Hepatocyte (in vitro differentiated cells): ENCODE data around the gene LRP1B. TPM values are rescaled to one million over a fixed set of nuclear protein-coding genes. Genes with fewer than 3 reads are reported as not detected.

Experiments used
- DNase-seq: peaks from one replicate; pipeline ENCODE4 v3.0.0-alpha.2; 2016; ENCODE audit warnings: low spot score
- H2AFZ ChIP-seq: fragments of 200-600 bp; sonication (generic); 2 replicates; pipeline ENCODE4 v1.6.0; 2016; ENCODE audit warnings: antibody characterized with exemption, mild to moderate bottlenecking
- H3K27ac ChIP-seq: fragments of 200-600 bp; sonication (generic); 2 replicates; pipeline ENCODE4 v1.5.1; 2016; ENCODE audit warnings: mild to moderate bottlenecking
- H3K27me3 ChIP-seq: fragments of 200-600 bp; sonication (generic); 2 replicates; pipeline ENCODE4 v1.6.1; 2016
- H3K36me3 ChIP-seq: fragments of 200-600 bp; sonication (generic); replicated peaks from 2 replicates; pipeline ENCODE4 v1.5.1; 2016; ENCODE audit warnings: low read depth; ENCODE audit not compliant: insufficient read depth
- H3K4me1 ChIP-seq: fragments of 200-600 bp; sonication (generic); 2 replicates; pipeline ENCODE4 v1.5.1; 2016; ENCODE audit warnings: mild to moderate bottlenecking, moderate library complexity; ENCODE audit not compliant: insufficient read depth
- H3K4me2 ChIP-seq: fragments of 200-600 bp; sonication (generic); 2 replicates; pipeline ENCODE4 v1.6.0; 2016
- H3K4me3 ChIP-seq: fragments of 200-600 bp; sonication (generic); 2 replicates; pipeline ENCODE4 v1.5.1; 2016; ENCODE audit warnings: mild to moderate bottlenecking
- H3K79me2 ChIP-seq: fragments of 200-600 bp; sonication (generic); 2 replicates; pipeline ENCODE4 v1.6.0; 2017; ENCODE audit warnings: mild to moderate bottlenecking
- H3K9me2 ChIP-seq: fragments of 200-600 bp; sonication (generic); replicated peaks from 2 replicates; pipeline ENCODE4 v1.6.0; 2017; ENCODE audit warnings: mild to moderate bottlenecking; ENCODE audit not compliant: insufficient read depth
- H3K9me3 ChIP-seq: fragments of 200-600 bp; sonication (generic); 2 replicates; pipeline ENCODE4 v1.5.1; 2016; ENCODE audit warnings: low read depth, mild to moderate bottlenecking
- H4K20me1 ChIP-seq: fragments of 200-600 bp; sonication (generic); 2 replicates; pipeline ENCODE4 v1.6.0; 2016; ENCODE audit warnings: mild to moderate bottlenecking; ENCODE audit not compliant: insufficient read depth, poor library complexity, severe bottlenecking
- CTCF ChIP-seq: fragments of 200-600 bp; sonication (generic); IDR thresholded peaks from 2 replicates; pipeline ENCODE4 v1.5.1; 2016; ENCODE audit warnings: antibody characterized with exemption, mild to moderate bottlenecking; ENCODE audit not compliant: poor library complexity
- EZH2 ChIP-seq: fragments of 200-600 bp; sonication (generic); IDR thresholded peaks from 2 replicates; pipeline ENCODE4 v1.6.1; 2016; ENCODE audit warnings: antibody characterized with exemption, mild to moderate bottlenecking, borderline replicate concordance
- EZH2phosphoT487 ChIP-seq: fragments of 200-600 bp; sonication (generic); IDR thresholded peaks from one replicate; pipeline ENCODE4 v1.6.1; 2018; ENCODE audit warnings: antibody characterized with exemption, mild to moderate bottlenecking, low read depth, moderate library complexity; ENCODE audit not compliant: unreplicated experiment, severe bottlenecking
- WGBS: methylation state at CpG from one replicate; pipeline ENCODE4 v1.1.6; 2016; ENCODE audit warnings: low lambda C conversion rate; ENCODE audit errors: missing lambda C conversion rate; 5-methylcytosine and 5-hydroxymethylcytosine counted together
- polyA plus RNA-seq: library from polyadenylated mRNA; unstranded; fragments of >200 nt; fragmentation: Nextera tagmentation; extraction: Ambion mirVana; gene quantifications from 2 replicates; pipeline ENCODE4 v1.2.1, GENCODE V29; 2016
- total RNA-seq: library from RNA; depleted of rRNA; stranded (reverse); fragments of >200 nt; gene quantifications from 2 replicates; pipeline ENCODE4 v1.2.3, GENCODE V29; 2014

Gene LRP1B
- total and polyA plus RNA-seq, 2 experiments from 2014 or later: 0.65 to 2.0 TPM

- Histone ChIP-seq H4K20me1 (no peaks in the 10 kb centered on the region), H3K36me3 (no peaks in the 10 kb centered on the region), H3K9me3 (no peaks in the 10 kb centered on the region), H3K27ac (no peak overlapping the region), H3K27me3 (no peaks in the 10 kb centered on the region), H2AFZ (no peak overlapping the region), H3K4me1 (no peaks in the 10 kb centered on the region), H3K9me2 (no peaks in the 10 kb centered on the region), H3K4me2 (no peak overlapping the region), H3K4me3 (no peak overlapping the region), H3K79me2 (no peaks in the 10 kb centered on the region)
- DNase-seq: no peak
- TF ChIP-seq EZH2 (no peak), EZH2phosphoT487 (no peak), CTCF (no peak)
- WGBS: 52% methylated on average over 7 of the region's 7 CpGs
Measured at GRCh38 chr2:141380008-141380979, 750.5 kb downstream of the LRP1B start.

- no peaks in the 10 kb centered on the region for H3K79me2 ChIP-seq
- H2AFZ ChIP-seq: no peak overlapping the region
Measured at GRCh38 chr2:141364821-141365220, 766.0 kb downstream of the LRP1B start.

GRCh38 chr2:141362311-141362710 is 768.5 kb downstream of the LRP1B start:
- Histone ChIP-seq H3K27ac (no peak overlapping the region), H3K79me2 (no peaks in the 10 kb centered on the region), H3K27me3 (no peaks in the 10 kb centered on the region), H3K4me2 (no peak overlapping the region), H3K9me3 (no peaks in the 10 kb centered on the region), H3K36me3 (no peaks in the 10 kb centered on the region), H4K20me1 (no peaks in the 10 kb centered on the region), H3K4me3 (no peak overlapping the region), H2AFZ (no peak overlapping the region), H3K9me2 (no peaks in the 10 kb centered on the region), H3K4me1 (no peaks in the 10 kb centered on the region)
- 94% methylated on average over 4 of the region's 4 CpGs for WGBS
- TF ChIP-seq CTCF (no peak), EZH2 (no peak), EZH2phosphoT487 (no peak)
- DNase-seq: no peak

More at GRCh38 chr2:141364821-141365220, 766.0 kb downstream of the LRP1B start:
- Histone ChIP-seq H3K36me3 (no peaks in the 10 kb centered on the region), H4K20me1 (no peaks in the 10 kb centered on the region), H3K9me3 (no peaks in the 10 kb centered on the region), H3K4me2 (no peak overlapping the region), H3K4me3 (no peak overlapping the region), H3K27me3 (no peaks in the 10 kb centered on the region), H3K27ac (no peak overlapping the region), H3K4me1 (no peaks in the 10 kb centered on the region), H3K9me2 (no peaks in the 10 kb centered on the region)
- DNase-seq: no peak
- WGBS: 88% methylated on average over 1 of the region's 1 CpG
- TF ChIP-seq CTCF (no peak), EZH2 (no peak), EZH2phosphoT487 (no peak)
